Hematopoietic multipotent progenitor cell (in vitro differentiated cells): Measurements from ENCODE around the gene INSM1. TPM values are rescaled to one million over a fixed set of nuclear protein-coding genes. Genes with fewer than 3 reads are reported as not detected.

ENCODE experiments used
- DNase-seq, 3 donors: peaks; one replicate each; pipeline ENCODE4 v3.0.0-alpha.2; 2011 to 2015; ENCODE audit warnings: low read depth in 2 of 3, low spot score in 2 of 3
- total RNA-seq: library from RNA; depleted of rRNA; stranded (reverse); fragments of >200 nt; gene quantifications from one replicate; pipeline ENCODE4 v1.2.3, GENCODE V29; 2012

The INSM1 gene
- total RNA-seq, 1 donor = not detected

DNA sequence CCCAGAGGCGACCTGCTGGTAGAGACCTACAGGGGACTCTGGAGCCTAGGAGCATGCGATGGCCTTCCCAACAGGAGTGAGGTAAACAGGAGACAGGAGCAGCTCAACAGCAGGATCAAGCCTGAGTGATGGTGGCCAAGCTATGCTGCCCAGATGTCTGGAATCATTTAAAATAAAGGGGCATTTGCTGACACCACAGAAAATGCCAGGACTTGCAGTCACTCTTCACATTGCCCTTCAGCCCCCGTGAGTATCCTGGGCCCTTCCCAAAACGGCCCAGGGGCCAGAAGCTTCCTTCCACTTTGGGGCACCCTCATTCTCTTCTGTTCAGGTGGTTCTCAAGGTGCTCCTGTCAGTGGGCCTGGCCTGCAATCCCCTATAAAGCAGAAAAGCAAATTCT is 23.2 kb downstream of the INSM1 start:
- no peak for DNase-seq

DNA sequence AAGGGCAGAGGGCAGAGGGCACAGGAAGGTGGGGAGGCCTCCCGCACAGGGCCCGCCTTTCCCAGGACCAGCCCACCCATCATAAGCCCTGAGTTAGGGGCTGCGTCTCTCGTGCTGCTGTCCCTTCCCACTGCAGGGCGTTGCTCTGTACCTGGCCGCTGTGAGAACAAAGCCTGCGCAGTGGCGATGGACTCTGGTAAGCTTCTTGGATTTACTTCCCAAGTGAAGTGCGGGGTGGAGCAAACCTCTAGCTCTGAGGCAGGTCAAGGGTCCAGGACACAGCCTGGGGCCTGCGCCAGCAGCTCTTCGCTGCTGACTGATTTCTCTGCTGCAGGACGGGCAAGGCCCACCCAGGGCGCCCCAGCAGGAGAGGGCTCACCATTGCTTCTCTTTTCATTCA is 23.9 kb downstream of the INSM1 start:
- DNase-seq = no peak

DNA sequence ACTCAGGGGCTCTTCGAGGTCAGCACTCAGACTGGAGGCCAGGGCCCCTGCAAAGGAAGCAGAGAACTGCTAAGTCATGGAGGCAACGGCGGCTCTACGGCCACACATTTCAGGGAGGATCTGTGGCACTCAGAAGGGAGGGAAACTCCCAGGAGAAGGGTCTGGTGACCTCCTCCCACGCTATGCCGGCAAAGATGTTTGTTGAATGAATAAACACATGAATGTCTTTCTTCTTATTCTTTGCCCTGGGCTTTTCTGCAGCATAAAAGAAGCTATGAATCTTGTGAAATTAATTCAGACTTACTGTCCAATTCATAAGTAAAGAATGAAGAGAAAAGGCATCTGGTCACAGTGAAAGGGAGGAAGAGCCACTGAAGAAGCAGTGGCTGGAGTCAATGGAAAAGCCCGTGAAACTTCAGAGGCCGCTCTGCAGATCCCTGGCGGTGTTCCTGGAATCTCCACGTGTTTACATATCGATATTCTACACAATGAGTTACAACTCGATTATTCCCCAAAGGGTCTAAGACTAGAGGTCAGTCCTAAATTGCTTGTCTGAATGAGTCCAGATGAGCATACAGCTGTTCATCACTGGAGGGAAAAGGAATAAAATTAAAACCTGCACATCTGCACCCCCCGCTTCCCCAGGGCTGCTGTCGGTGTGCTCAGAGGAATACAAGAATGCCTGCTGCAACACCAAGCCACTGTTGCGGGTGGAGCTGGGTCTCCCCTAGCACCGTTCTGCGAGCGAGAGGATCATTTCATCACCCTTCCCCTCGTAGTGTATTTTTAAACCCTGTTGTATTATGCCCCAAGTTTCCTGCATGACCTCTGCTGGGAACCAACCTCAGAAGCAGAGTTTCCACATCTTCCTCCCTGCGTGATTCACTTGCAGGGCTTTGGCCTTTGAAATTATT is 25.6 kb downstream of the INSM1 start:
- DNase-seq = peak in 2 of 3 donors; percentile 41 to 60

DNA sequence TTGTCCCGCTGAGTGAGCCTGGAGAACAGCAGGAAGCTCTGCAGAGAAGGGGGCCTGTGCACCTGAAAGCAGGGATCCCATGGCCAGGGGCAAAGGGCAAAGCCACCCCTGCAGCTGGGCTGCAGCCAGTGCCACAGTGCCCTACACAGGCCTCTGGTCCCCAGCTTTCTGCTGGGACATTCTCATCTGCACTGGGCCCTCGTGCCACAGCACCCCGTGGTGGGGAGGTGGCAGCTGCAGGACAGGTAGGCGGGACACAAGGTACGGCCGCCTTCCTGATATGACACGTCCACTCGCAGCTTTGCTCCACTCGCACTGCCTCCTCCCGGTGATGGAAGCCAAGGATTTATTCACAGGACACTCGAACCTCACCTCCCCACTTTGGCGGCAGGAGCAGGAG is 27.2 kb downstream of the INSM1 start:
- no peak for DNase-seq

DNA sequence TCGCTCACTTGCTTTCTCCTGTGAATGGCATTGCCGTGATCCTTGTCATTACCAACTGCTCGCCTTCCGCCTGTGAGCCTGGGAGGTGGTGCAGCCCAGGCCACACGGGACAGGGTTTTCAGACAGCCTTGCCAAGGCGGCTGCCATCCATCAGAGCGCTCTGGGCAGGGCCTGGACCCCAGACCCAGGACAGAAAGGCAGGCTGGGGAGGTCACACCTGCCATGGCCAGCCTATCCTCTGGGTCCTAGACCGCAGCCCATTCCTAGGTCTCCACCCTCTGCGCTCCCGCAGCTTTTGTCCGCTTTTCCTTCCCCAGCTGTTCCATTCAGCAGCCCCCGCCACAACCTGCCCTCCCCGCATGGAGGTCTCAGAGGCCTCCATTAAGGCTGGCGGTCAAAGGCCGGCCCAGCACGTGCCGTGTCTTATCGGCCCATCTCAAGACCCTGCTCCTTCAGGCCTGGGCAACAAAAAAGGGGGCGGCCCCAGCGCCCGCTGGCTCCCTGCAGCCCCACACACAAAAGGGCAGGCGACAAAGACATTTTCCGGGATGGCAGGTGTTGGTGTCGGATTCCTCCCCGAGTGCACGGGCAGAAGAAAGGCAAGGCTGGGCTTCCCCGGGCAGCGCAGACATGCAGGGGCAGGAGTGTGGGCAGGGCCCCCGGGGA is 28.1 kb downstream of the INSM1 start:
- no peak for DNase-seq

DNA sequence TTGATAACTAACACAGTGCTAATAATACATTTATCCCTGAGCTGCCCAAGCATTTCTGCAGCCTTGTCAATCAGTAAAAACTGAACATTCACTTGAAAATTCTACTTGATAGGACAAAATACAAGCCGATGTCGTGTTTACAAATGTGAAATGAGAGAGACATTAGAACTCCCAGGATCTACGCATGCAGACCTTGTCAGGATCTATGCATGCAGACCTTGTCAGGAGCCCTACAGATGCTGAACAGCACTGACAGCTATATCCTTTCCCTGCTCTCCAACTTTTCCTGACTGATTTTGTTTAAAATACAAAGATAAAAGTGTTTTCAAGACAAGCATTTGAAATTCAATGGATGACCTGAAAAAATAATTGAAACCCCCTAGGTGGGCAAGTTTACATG is 28.9 kb downstream of the INSM1 start:
- no peak for DNase-seq

DNA sequence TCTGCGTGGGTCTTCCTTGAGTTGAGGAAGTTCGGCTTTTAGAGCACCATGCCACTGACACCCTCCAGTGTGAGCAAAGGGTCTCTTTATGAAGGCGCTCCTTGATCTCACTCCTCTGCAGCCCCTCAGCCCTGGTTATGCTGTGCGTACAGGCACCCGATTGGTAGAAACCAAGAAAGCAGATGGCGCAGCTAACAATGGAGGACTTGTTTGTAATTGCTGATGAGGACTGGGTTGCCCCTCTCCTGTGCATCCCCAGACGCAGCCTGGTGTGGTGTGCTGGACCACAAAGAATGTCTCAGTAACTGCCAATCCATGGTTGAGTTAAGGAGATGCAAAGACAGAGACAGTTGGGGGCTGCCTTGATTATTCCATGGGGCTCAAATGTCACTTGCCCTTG is 30.2 kb downstream of the INSM1 start:
- DNase-seq = no peak

DNA sequence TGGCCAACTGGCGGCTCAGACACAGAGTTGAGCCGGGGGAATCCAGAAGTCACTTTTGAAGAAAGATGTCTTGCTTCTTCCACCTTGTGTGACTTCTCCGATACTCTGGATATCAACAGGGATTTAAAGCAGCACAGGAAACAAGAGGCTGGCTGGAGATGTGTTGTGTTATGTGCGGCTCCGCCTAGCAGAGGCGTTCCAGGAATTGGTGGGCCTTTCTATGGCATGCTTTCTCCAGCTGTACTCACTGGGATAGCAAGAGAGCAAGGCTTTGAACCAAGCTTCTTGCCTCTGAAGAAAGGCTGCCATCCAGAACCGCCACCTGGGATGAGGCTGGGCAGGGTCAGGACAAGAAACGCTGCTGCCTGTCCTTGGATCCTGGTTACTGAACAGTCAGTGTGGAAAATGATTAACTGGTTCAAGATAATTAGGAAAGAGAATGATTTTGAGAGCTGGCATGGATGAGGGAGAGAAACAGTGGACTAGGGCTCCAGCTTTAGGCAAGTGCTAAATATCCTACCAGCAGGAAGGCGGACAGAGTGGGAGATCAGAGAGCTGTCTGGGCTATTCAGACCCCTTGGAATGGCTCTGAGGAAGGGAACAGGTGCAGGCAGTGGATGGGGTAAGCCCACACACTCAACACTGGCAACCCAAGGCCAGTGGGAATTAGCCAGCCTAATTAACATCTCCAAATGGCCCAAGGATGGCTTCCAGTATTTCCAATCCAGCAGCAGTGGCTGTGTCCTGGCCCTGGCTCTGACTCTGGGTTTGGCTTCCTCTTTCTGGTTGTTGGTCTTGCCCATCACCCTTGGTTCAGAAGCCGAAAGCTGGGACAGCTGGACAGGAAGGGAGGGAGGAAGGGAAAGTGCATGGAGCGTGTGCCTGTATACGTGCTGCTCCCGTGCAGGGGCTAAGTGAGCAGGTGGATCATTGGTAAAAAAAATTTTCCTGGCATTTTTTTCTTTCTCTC is 31.9 kb downstream of the INSM1 start:
- no peak for DNase-seq

DNA sequence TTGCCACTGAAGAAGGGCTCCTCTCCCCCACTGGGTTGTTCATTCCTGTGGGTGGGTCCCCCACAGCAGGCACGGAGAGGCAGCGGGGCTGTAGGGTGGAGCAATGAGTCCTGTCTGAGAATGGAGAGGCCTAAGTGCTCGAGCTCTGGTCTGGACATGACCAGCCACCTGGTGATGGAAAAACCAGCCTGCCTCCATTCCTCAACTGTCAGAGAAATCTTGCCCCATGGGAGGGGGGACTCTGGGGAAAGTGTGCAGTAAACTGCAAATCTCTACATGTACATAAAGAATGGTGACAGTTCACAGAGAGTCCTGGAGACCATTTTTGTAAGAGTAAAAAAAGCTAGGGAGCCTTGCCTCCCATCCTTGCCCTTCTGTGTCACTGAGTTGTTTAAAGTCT is 34.1 kb downstream of the INSM1 start:
- no peak for DNase-seq

DNA sequence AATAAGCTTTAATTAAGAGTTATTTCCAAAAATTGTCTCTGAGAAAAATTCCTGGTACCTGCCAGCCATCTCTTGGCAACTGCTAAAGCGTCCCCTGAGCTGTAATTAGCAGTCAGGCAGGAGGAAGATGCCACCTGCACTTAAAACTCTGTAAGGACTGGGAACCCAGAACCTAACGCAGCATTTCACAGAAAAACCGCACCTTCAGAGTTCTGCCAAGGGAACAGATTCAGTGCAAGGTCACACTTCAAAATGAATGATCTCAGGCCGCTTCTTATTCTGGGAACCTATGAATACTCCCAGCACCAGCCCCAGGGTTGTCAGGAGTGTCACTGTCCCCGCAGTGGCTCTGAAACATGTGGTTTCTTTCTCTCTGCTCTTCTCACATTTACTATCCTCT is 36.7 kb downstream of the INSM1 start:
- no peak for DNase-seq

DNA sequence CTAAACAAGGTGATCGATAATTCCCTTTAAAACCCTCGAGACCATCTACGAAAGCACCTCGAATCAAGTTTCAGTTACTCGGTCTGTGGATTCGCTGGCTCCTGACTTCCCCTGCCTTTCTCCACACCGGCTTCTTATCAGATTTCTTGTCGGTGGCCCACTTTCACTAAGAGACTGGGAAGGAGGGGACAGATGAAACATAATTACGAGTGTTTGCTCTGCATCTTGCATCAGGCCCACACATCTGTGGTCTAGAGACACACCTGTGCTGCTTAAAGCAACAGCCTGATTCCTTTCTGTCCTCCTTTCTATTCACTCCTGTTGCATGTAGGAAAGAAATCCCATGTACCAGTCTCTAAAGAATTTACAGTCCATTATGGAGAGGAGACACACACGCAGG is 37.7 kb downstream of the INSM1 start:
- no peak for DNase-seq

DNA sequence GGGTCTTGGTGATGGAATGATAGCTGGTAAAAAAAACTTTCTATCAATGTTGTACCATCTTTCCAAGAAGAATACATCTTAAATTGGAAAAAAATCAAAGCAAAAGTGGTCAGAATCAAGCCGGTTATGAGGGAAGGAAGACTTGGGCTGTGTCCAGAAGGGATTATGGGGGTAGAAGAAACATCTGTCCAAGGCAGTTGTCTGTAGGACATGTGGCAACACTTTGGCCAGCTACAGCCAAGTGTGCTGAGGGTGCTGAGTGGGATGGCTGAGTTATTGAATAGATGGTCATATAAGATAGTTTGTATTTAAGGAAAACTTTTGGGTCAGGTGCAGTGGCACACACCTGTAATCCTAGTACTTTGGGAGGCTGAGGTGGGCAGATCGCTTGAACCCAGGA is 38.4 kb downstream of the INSM1 start:
- no peak for DNase-seq

DNA sequence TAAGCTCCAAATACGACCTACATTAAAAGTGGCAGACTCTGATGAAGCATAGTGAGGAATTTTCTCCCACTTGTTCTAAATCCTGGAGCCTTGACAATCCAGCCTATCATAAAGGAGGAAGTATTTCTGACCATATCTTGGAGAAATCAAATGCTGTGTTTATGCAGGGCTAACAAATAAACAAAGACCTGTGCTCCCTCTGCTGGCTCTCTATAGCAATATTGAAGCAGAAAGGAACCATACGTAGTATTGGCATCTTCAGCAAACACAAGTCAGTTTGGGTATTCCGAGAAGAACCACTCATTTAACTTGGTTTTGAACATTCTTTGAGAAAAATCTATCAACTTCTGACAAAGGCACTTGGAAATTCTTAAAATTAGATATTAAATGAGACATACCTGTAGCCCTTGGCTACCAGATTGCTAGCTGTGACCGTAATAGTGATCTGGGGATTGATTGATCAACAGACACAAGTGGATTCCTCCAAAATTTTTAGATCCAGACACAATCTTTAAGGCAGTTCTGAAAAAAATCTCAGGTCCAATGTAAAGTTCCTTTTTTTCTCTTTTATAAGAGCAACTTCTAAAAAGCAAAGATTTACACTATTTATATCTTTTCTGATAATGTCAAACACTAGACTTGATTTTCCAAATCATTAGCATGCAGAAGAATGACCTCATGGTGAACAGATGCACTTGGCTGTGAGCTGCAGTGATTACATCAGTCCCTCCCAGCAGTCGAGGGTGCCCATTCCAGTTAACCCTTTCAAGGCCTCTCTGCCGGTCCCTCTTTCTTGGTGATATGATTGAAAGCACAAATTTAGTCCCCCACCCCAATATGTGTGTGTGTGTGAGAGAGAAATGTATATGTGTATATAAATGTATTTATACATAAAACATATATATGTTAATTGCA is 40.2 kb downstream of the INSM1 start:
- peak in 1 of 3 donors; percentile 12 for DNase-seq

DNA sequence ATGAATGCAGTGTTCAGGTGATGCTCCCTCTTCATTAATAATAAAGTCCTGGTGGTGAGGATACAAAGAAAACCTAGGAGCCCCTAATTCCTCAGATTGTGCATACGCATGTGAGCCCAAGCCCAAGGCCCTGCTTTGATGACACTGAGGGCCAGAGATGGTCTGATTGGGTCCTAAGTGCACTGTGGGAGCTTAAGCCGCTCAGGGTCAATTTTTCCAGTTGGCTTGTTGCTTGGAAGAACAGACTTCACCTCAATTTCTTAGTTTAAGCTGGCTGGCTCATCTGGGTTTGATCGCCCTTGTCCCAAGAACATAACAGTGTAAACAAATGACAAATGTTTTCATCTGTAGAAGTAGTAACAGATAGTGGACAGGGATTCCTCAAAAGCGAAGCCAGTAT is 41.4 kb downstream of the INSM1 start:
- DNase-seq = no peak

DNA sequence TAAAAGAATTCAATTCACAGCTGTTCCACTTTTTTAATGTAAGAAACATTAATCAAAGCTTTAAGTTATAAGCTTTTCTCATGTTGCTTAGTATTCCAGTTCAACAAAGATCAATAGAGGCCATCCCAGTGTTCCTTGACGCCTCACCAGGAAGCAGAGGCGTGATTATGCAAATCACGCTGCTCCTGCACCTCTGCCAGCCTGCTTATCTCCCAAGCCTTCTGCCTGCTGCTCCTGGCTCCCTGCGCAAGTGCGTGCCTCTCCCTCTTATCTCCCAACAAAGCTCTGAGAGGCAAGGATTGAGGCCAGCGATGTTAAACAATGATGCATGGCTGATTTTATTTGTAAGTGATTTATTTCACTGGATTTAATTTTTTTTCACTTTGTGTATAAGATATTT is 42.8 kb downstream of the INSM1 start:
- DNase-seq = peak in 1 of 3 donors; percentile 2

DNA sequence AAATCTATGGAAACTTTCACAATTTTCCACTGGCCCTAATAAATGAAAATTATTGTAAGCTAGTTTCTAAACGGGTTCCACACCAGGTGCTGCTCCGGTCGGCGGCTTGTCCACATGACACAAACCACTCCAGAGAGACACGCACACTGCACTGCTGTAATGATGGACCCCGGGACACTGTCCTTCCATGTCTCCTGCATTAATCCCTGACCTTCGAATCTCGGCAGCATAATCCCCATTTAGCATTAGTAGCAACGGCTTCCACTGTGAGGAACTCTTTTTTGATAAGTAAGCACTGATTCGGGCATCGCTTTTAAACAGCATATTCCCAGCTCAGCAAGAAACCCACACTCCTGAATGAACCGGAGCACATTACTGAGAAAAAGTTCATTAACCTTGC is 43.5 kb downstream of the INSM1 start:
- no peak for DNase-seq

DNA sequence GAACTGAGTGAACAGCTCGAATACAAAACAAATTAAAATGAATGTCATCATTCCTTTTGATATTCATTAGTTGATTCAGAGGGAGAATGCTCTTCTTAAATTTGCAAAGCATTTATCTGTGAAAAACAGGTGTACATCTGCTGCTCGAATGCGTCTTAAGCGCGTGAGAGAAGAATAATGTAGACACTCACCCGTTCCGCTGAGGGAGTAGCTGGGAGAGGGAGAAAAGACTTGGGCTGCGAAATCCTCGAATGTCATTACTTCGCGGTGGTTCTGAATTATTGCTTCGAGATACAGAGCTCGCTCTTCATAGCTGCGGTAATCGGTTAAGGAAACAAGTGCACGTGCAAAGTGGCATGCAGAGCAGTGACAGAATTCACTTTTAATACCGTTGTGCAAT is 43.9 kb downstream of the INSM1 start:
- DNase-seq = no peak

DNA sequence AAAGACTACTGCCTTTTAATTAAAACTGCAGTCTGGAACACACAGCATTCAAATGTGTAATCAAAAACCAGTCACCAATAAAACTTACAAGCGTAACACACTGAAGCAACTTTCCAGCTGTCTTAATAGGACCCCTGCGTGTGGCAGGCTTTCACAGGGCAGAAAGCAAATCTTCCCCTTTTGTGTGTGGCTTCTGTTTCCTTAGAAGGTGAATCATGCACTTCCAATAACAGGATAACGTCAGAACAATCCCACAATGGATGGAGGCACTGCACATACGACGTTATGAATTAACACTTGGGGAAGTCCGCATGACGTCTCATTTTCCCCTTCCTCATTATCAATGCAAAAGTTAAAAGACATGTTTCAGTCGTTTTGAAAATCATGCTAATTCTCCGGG is 44.8 kb downstream of the INSM1 start:
- peak in 2 of 3 donors; percentile 4 to 31 for DNase-seq

DNA sequence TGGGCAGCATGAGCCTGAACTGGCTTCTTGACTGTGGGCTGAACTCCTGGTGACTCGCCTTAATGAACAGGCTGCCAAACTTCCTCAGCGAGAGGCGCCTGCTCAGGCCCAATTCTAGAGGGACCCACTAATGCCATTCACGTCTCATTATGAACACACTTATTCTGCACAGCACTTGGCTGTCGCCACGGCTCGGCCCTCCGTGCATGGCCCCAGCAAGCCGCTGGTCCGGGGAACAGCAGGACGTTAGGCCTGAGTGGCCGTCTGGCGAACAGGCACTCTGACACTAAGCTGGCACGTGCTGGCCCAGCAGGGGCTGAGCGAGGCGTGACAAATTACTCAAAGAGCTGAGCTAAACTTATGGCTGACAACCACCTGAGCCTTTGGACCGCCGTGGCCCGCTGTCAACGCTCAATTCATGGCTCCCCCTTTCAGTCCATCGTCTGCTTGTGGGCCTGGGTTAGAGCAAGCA is 45.9 kb downstream of the INSM1 start:
- no peak for DNase-seq
